Measurements from ENCODE around the gene PLIN3. TPM values are rescaled to one million over a fixed set of nuclear protein-coding genes. Genes with fewer than 3 reads are reported as not detected.

The PLIN3 gene
- total and polyA plus RNA-seq, 9 of the 15 experiments (the other 6 are each of a cell fraction or from before 2014, with no cell fraction given), result 7.5 to 75.6 (median 43.1) TPM

GRCh38 chr19:4814625-4815425 lies 52.6 kb downstream of the PLIN3 start (continued):
- TF ChIP-seq, protein P1, sequence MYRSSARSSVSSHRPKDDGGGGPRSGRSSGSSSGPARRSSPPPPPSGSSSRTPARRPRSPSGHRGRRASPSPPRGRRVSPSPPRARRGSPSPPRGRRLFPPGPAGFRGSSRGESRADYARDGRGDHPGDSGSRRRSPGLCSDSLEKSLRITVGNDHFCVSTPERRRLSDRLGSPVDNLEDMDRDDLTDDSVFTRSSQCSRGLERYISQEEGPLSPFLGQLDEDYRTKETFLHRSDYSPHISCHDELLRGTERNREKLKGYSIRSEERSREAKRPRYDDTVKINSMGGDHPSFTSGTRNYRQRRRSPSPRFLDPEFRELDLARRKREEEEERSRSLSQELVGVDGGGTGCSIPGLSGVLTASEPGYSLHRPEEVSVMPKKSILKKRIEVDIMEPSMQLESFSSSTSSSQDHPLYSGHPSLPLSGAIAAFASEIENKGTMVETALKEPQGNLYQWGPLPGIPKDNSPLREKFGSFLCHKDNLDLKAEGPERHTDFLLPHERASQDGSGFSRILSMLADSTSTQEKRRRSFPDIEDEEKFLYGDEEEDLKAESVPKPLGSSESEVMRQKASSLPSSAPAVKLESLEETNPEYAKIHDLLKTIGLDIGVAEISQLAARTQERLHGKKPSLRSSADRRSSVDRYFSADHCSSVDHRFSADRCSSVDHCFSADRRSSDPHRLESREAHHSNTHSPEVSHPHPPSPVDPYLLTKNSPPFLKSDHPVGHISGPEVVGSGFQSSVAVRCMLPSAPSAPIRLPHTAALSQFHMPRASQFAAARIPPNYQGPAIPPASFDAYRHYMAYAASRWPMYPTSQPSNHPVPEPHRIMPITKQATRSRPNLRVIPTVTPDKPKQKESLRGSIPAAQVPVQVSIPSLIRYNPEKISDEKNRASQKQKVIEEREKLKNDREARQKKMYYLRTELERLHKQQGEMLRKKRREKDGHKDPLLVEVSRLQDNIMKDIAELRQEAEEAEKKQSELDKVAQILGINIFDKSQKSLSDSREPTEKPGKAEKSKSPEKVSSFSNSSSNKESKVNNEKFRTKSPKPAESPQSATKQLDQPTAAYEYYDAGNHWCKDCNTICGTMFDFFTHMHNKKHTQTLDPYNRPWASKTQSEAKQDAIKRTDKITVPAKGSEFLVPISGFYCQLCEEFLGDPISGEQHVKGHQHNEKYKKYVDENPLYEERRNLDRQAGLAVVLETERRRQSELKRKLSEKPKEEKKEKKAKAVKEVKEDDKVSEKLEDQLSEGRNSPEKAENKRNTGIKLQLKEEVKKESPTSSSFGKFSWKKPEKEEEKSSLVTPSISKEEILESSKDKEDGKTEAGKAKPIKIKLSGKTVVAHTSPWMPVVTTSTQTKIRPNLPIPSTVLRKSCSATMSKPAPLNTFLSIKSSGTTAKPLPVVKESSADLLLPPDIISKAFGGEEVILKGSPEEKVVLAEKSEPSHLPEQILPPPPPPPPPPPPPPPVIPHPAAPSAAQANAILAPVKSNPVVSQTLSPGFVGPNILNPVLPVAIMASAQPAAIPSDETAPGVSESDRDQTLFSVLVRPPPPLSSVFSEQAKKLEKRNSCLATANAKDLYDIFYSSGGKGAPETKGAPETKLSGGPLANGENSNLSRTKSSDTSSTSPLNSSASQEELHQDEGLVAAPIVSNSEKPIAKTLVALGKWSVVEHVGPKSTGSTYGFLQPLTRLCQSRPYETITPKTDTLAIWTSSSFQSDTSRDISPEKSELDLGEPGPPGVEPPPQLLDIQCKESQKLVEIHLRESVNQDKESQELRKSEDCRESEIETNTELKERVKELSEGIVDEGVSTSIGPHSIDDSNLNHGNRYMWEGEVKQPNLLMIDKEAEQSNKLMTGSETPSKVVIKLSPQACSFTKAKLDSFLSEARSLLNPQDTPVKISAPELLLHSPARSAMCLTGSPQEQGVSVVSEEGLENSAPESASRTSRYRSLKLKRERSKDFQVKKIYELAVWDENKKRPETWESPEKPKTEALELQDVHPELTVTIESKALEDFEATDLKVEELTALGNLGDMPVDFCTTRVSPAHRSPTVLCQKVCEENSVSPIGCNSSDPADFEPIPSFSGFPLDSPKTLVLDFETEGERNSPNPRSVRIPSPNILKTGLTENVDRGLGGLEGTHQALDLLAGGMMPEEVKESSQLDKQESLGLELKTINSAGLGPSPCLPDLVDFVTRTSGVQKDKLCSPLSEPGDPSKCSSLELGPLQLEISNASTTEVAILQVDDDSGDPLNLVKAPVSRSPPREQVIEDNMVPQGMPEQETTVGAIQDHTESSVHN (IDR thresholded peaks at IDR 0.05; ENCODE audit: borderline replicate concordance in 1 of 2, low read depth in 1 of 2), result peak in 1 of 2 experiments; percentile 87; a peak in 1 of 4 replicates
- TF ChIP-seq GABPB2 (CRISPR knock-in tag; conservative IDR thresholded peaks at IDR 0.05), result no peak
- TF ChIP-seq BCOR (IDR thresholded peaks at IDR 0.05), result peak; percentile 92; the same call in 1 of the 2 replicates
- no peak for TF ChIP-seq FOXA3 (CRISPR knock-in tag; conservative IDR thresholded peaks at IDR 0.05 in 1 of 2, IDR thresholded peaks at IDR 0.05 in 1 of 2)
- peak; percentile 86 for TF ChIP-seq ADNP (tag; IDR thresholded peaks at IDR 0.05)
- TF ChIP-seq JUN (IDR thresholded peaks at IDR 0.05; ENCODE audit: borderline replicate concordance, low read depth, low read length), result no peak
- no peak for TF ChIP-seq JUN (CRISPR knock-in tag; IDR thresholded peaks at IDR 0.05; ENCODE audit: borderline replicate concordance)
- peak; percentile 100 for TF ChIP-seq ZNF24 (IDR thresholded peaks at IDR 0.05)
- TF ChIP-seq ZNF830 (CRISPR knock-in tag; IDR thresholded peaks at IDR 0.05), result no peak
- no peak for TF ChIP-seq PURB (CRISPR knock-in tag; IDR thresholded peaks at IDR 0.05; ENCODE audit: low read depth)
- TF ChIP-seq NFIC (IDR thresholded peaks at IDR 0.05), result peak; percentile 34; the same call in 1 of the 2 replicates
- TF ChIP-seq ZBTB2 (IDR thresholded peaks at IDR 0.05), result 0 out of 2 replicates have a peak, but pooled peaks have one; percentile 37
- TF ChIP-seq, protein P2, sequence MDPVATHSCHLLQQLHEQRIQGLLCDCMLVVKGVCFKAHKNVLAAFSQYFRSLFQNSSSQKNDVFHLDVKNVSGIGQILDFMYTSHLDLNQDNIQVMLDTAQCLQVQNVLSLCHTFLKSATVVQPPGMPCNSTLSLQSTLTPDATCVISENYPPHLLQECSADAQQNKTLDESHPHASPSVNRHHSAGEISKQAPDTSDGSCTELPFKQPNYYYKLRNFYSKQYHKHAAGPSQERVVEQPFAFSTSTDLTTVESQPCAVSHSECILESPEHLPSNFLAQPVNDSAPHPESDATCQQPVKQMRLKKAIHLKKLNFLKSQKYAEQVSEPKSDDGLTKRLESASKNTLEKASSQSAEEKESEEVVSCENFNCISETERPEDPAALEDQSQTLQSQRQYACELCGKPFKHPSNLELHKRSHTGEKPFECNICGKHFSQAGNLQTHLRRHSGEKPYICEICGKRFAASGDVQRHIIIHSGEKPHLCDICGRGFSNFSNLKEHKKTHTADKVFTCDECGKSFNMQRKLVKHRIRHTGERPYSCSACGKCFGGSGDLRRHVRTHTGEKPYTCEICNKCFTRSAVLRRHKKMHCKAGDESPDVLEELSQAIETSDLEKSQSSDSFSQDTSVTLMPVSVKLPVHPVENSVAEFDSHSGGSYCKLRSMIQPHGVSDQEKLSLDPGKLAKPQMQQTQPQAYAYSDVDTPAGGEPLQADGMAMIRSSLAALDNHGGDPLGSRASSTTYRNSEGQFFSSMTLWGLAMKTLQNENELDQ (CRISPR knock-in tag; IDR thresholded peaks at IDR 0.05; ENCODE audit: borderline replicate concordance), result no peak
- TF ChIP-seq DACH1 (IDR thresholded peaks at IDR 0.05; ENCODE audit: partially characterized antibody), result peak; percentile 7
- no peak for TF ChIP-seq XRCC4 (IDR thresholded peaks at IDR 0.05; ENCODE audit: extremely low read depth, insufficient read depth, insufficient read length)

All from K562 (cell line).